ENCODE measurements around the gene GUCA1A. TPM values are rescaled to one million over a fixed set of nuclear protein-coding genes. Genes with fewer than 3 reads are reported as not detected.
A peak's percentile ranks its signal among the peaks of the same experiment; 100 is the strongest.
"Not testable (repeated sequence)": the region's sequence is repeated elsewhere in the genome, so short reads cannot be mapped to it uniquely, and the experiment has no call there.

Gene GUCA1A
- total RNA-seq, 1 donor from 2014 or later: 0.62 TPM

- DNase-seq (ENCODE audit: low spot score): peak; percentile 48
- peak within 1 kb of the TSS; percentile 79 for H3K4me3 Mint-ChIP-seq (ENCODE audit: unreplicated experiment)
- no peaks in the 10 kb centered on the region for H3K36me3 Mint-ChIP-seq (ENCODE audit: low read depth, unreplicated experiment)
- no peak within 1 kb of the TSS for H3K27ac Mint-ChIP-seq (ENCODE audit: unreplicated experiment)
- H3K4me1 Mint-ChIP-seq (ENCODE audit: unreplicated experiment): peaks cover 18% of the 10 kb centered on the region
- no peaks in the 10 kb centered on the region for H3K9me3 Mint-ChIP-seq (ENCODE audit: unreplicated experiment)
- no peak for TF ChIP-seq CTCF (IDR thresholded peaks at IDR 0.05; ENCODE audit: unreplicated experiment)
- peaks cover 10% of the 10 kb centered on the region for H3K27me3 Mint-ChIP-seq (ENCODE audit: unreplicated experiment)
These were observed 30.9 kb upstream of the GUCA1A start, which contains the start of gene C6orf132 for GRCh38 chr6:42142118-42142835. C6orf132 (minus strand) TSS chr6:42142620; CDS start chr6:42142444, 176 bp downstream.

DNA sequence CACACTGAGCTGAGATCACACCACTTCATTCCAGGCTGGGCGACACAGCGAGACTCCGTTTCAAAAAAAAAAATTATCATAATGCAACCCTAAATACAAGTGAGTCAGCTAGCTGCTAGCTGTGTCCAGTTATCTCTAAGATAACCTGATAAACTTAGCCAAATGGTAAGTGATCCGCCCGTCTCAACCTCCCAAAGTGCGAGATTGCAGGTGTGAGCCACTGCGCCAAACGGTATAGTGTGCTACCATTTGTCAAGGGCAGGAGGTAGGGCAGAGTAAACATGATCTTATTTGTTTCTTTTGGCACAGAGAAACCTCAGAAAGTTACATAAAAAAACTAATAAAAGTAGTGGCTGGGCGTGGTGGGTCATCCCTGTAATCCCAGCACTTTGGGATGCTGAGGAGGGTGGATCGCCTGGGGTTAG lies 26.0 kb upstream of the GUCA1A start:
- peaks cover 3% of the 10 kb centered on the region for H3K4me1 Mint-ChIP-seq (ENCODE audit: unreplicated experiment)
- H3K4me3 Mint-ChIP-seq (ENCODE audit: unreplicated experiment): no peak overlapping the region
- peaks cover 11% of the 10 kb centered on the region for H3K27me3 Mint-ChIP-seq (ENCODE audit: unreplicated experiment)
- no peak for DNase-seq (ENCODE audit: low spot score)
- H3K36me3 Mint-ChIP-seq (ENCODE audit: low read depth, unreplicated experiment): no peaks in the 10 kb centered on the region
- no peaks in the 10 kb centered on the region for H3K9me3 Mint-ChIP-seq (ENCODE audit: unreplicated experiment)
- no peak for TF ChIP-seq CTCF (IDR thresholded peaks at IDR 0.05; ENCODE audit: unreplicated experiment)
- no peak overlapping the region for H3K27ac Mint-ChIP-seq (ENCODE audit: unreplicated experiment)

DNA sequence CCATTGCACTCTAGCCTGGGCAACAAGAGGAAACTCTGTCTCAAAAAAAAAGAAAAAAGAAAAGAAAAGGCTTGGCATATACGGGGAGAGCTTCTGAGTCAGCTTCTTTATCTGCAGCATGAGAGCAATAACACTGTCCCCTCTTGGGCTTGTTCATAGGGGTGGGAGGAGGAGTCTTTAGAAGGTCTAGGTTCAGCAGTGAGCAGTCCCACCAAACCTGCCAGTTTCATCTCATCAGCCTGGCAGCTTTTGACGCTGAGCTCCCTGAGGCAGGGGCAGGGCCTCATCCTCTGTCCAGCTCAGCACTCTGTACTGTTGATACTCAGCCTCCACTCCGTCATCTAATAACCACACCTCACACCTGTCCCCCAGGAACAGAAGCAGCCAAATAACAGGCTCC lies 25.1 kb upstream of the GUCA1A start:
- no peaks in the 10 kb centered on the region for H3K9me3 Mint-ChIP-seq (ENCODE audit: unreplicated experiment)
- no peak overlapping the region for H3K27ac Mint-ChIP-seq (ENCODE audit: unreplicated experiment)
- DNase-seq (ENCODE audit: low spot score): no peak
- no peak overlapping the region for H3K4me3 Mint-ChIP-seq (ENCODE audit: unreplicated experiment)
- no peaks in the 10 kb centered on the region for H3K36me3 Mint-ChIP-seq (ENCODE audit: low read depth, unreplicated experiment)
- H3K4me1 Mint-ChIP-seq (ENCODE audit: unreplicated experiment): no peaks in the 10 kb centered on the region
- no peak for TF ChIP-seq CTCF (IDR thresholded peaks at IDR 0.05; ENCODE audit: unreplicated experiment)
- H3K27me3 Mint-ChIP-seq (ENCODE audit: unreplicated experiment): peaks cover 8% of the 10 kb centered on the region

DNA sequence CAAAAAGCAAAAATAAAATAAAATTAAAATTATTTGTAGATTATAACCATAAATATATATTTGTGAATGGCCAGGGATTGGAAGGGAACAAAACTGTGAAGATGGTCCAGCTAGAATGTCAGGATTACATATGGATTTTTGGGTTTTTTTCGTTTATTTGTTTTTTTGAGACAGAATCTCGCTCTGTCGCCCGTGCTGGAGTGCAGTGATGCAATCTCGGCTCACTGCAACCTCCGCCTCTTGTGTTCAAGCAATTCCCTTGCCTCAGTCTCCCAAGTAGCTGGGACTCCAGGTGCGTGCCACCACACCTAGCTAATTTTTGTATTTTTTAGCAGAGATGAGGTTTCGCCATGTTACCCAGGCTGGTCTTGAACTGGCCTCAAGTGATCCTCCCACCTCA lies 22.9 kb upstream of the GUCA1A start:
- H3K27ac Mint-ChIP-seq (ENCODE audit: unreplicated experiment): no peak overlapping the region
- peaks cover 9% of the 10 kb centered on the region for H3K27me3 Mint-ChIP-seq (ENCODE audit: unreplicated experiment)
- no peaks in the 10 kb centered on the region for H3K4me1 Mint-ChIP-seq (ENCODE audit: unreplicated experiment)
- H3K9me3 Mint-ChIP-seq (ENCODE audit: unreplicated experiment): no peaks in the 10 kb centered on the region
- no peak for TF ChIP-seq CTCF (IDR thresholded peaks at IDR 0.05; ENCODE audit: unreplicated experiment)
- no peak overlapping the region for H3K4me3 Mint-ChIP-seq (ENCODE audit: unreplicated experiment)
- no peak for DNase-seq (ENCODE audit: low spot score)
- no peaks in the 10 kb centered on the region for H3K36me3 Mint-ChIP-seq (ENCODE audit: low read depth, unreplicated experiment)

DNA sequence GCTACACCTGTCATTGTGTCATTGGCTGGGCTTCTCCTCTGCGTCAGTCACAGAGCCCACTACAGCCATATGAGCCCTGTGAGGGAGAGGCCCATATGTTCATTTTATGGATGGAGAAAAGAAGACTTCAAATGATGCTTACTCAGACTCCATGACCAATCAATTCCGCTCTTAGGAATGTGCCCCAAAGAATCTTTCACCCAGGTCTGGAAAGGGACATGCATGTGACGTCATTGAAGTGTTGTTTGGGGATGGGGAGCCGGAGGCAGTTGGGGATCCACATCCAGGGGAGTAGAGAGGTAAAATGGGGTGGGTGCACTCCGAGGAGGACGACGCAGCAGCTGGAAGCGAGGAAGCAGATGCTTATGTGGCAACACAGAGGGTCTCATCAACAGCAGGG lies 21.1 kb upstream of the GUCA1A start:
- Mint-ChIP-seq H3K27ac (ENCODE audit: unreplicated experiment) (no peak overlapping the region), H3K36me3 (ENCODE audit: low read depth, unreplicated experiment) (no peaks in the 10 kb centered on the region), H3K27me3 (ENCODE audit: unreplicated experiment) (peaks cover 7% of the 10 kb centered on the region), H3K4me3 (ENCODE audit: unreplicated experiment) (no peak overlapping the region), H3K4me1 (ENCODE audit: unreplicated experiment) (no peaks in the 10 kb centered on the region), H3K9me3 (ENCODE audit: unreplicated experiment) (no peaks in the 10 kb centered on the region)
- no peak for DNase-seq (ENCODE audit: low spot score)
- TF ChIP-seq CTCF (IDR thresholded peaks at IDR 0.05; ENCODE audit: unreplicated experiment): no peak

- H3K9me3 Mint-ChIP-seq (ENCODE audit: unreplicated experiment); DNase-seq (ENCODE audit: low spot score); H3K27ac Mint-ChIP-seq (ENCODE audit: unreplicated experiment); H3K4me1 Mint-ChIP-seq (ENCODE audit: unreplicated experiment); H3K27me3 Mint-ChIP-seq (ENCODE audit: unreplicated experiment); H3K36me3 Mint-ChIP-seq (ENCODE audit: low read depth, unreplicated experiment); H3K4me3 Mint-ChIP-seq (ENCODE audit: unreplicated experiment): not testable (repeated sequence)
These were observed 20.5 kb upstream of the GUCA1A start for GRCh38 chr6:42152528-42153213.
